Dendritic cell treated with granulocyte-macrophage colony-stimulating factor and Interleukin-4, amounts not matched to agents 40 ng/mL and 50 ng/mL, for 4 days (primary cell): Measurements from ENCODE around the gene TSPAN6.

Experiments used
- H3K27ac Mint-ChIP-seq: one replicate; pipeline ENCODE4 v1.8.0; 2022; ENCODE audit warnings: mild to moderate bottlenecking, mixed read lengths
- H3K27me3 Mint-ChIP-seq: one replicate; pipeline ENCODE4 v1.8.0; 2022; ENCODE audit warnings: mild to moderate bottlenecking, mixed read lengths
- H3K36me3 Mint-ChIP-seq: one replicate; pipeline ENCODE4 v1.8.0; 2022; ENCODE audit warnings: low read depth, mixed read lengths
- H3K4me1 Mint-ChIP-seq: one replicate; pipeline ENCODE4 v1.8.0; 2022; ENCODE audit warnings: low read depth, mixed read lengths
- H3K4me3 Mint-ChIP-seq: one replicate; pipeline ENCODE4 v1.8.0; 2022; ENCODE audit warnings: mild to moderate bottlenecking, moderate library complexity, mixed read lengths
- H3K9me3 Mint-ChIP-seq: one replicate; pipeline ENCODE4 v1.8.0; 2022; ENCODE audit warnings: mixed read lengths
- intact Hi-C: fragments of 100-400 bp; cut with micrococcal nuclease; formaldehyde crosslinking; loops from one replicate; pipeline ENCODE4 v1.15.0; 2022

Gene TSPAN6

GRCh38 chrX:100635989-100636320, 651 bp downstream of the TSPAN6 start:
- H3K36me3 Mint-ChIP-seq, result no peaks in the 10 kb centered on the region
- H3K4me3 Mint-ChIP-seq, result no peak overlapping the region
- no peaks in the 10 kb centered on the region for H3K9me3 Mint-ChIP-seq
- H3K4me1 Mint-ChIP-seq, result peaks cover 5% of the 10 kb centered on the region
- H3K27me3 Mint-ChIP-seq, result peaks cover 56% of the 10 kb centered on the region
- no peak overlapping the region for H3K27ac Mint-ChIP-seq
- intact Hi-C loops, result loop anchor here (2.0 kb wide), 1 partner anchor 123 kb away; no protein-coding TSS in a partner anchor

- no peaks in the 10 kb centered on the region for H3K36me3 Mint-ChIP-seq
- peaks cover 56% of the 10 kb centered on the region for H3K27me3 Mint-ChIP-seq
- intact Hi-C loops, result no loop called here
- H3K27ac Mint-ChIP-seq, result no peak overlapping the region
- no peaks in the 10 kb centered on the region for H3K9me3 Mint-ChIP-seq
- peaks cover 5% of the 10 kb centered on the region for H3K4me1 Mint-ChIP-seq
- no peak overlapping the region for H3K4me3 Mint-ChIP-seq
These were observed 1.6 kb downstream of the TSPAN6 start for GRCh38 chrX:100635040-100635439.

- H3K4me1 Mint-ChIP-seq, result peaks cover 6% of the 10 kb centered on the region
- no peaks in the 10 kb centered on the region for H3K9me3 Mint-ChIP-seq
- H3K4me3 Mint-ChIP-seq, result no peak overlapping the region
- intact Hi-C loops, result no loop called here
- H3K36me3 Mint-ChIP-seq, result no peaks in the 10 kb centered on the region
- H3K27me3 Mint-ChIP-seq, result peaks cover 37% of the 10 kb centered on the region
- H3K27ac Mint-ChIP-seq, result no peak overlapping the region
These were observed 10.6 kb downstream of the TSPAN6 start for GRCh38 chrX:100625985-100626491.

- intact Hi-C loops, result no loop called here
- Mint-ChIP-seq H3K4me1 (peaks cover 6% of the 10 kb centered on the region), H3K27ac (no peak overlapping the region), H3K36me3 (no peaks in the 10 kb centered on the region), H3K4me3 (no peak overlapping the region), H3K9me3 (no peaks in the 10 kb centered on the region), H3K27me3 (peaks cover 39% of the 10 kb centered on the region)
These were observed 13.6 kb downstream of the TSPAN6 start for GRCh38 chrX:100623001-100623400.

GRCh38 chrX:100615005-100615404, 21.6 kb downstream of the TSPAN6 start:
- Mint-ChIP-seq H3K4me3 (no peak overlapping the region), H3K4me1 (no peaks in the 10 kb centered on the region), H3K9me3 (no peaks in the 10 kb centered on the region), H3K27ac (no peak overlapping the region), H3K27me3 (peaks cover 62% of the 10 kb centered on the region), H3K36me3 (no peaks in the 10 kb centered on the region)
- intact Hi-C loops, result no loop called here

- intact Hi-C loops, result no loop called here
- Mint-ChIP-seq H3K4me3 (no peak overlapping the region), H3K4me1 (no peaks in the 10 kb centered on the region), H3K27me3 (peaks cover 62% of the 10 kb centered on the region), H3K27ac (no peak overlapping the region), H3K36me3 (no peaks in the 10 kb centered on the region), H3K9me3 (no peaks in the 10 kb centered on the region)
These were observed 24.7 kb downstream of the TSPAN6 start for GRCh38 chrX:100611951-100612350.

GRCh38 chrX:100609591-100609990, 27.0 kb downstream of the TSPAN6 start:
- Mint-ChIP-seq H3K36me3 (no peaks in the 10 kb centered on the region), H3K4me3 (no peak overlapping the region), H3K27me3 (peaks cover 57% of the 10 kb centered on the region), H3K4me1 (no peaks in the 10 kb centered on the region), H3K9me3 (no peaks in the 10 kb centered on the region), H3K27ac (no peak overlapping the region)
- intact Hi-C loops, result no loop called here

- Mint-ChIP-seq H3K27me3 (peaks cover 52% of the 10 kb centered on the region), H3K4me3 (no peak overlapping the region), H3K27ac (no peak overlapping the region), H3K4me1 (no peaks in the 10 kb centered on the region), H3K36me3 (no peaks in the 10 kb centered on the region), H3K9me3 (no peaks in the 10 kb centered on the region)
- intact Hi-C loops, result no loop called here
These were observed 29.9 kb downstream of the TSPAN6 start for GRCh38 chrX:100606753-100607152.

- H3K4me3 Mint-ChIP-seq, result no peak overlapping the region
- no peaks in the 10 kb centered on the region for H3K36me3 Mint-ChIP-seq
- H3K4me1 Mint-ChIP-seq, result no peaks in the 10 kb centered on the region
- no peaks in the 10 kb centered on the region for H3K9me3 Mint-ChIP-seq
- H3K27ac Mint-ChIP-seq, result no peak overlapping the region
- H3K27me3 Mint-ChIP-seq, result peaks cover 36% of the 10 kb centered on the region
- intact Hi-C loops, result no loop called here
These were observed 35.8 kb downstream of the TSPAN6 start for GRCh38 chrX:100600758-100601157.

- Mint-ChIP-seq H3K27me3 (peaks cover 39% of the 10 kb centered on the region), H3K36me3 (no peaks in the 10 kb centered on the region), H3K4me3 (no peak overlapping the region), H3K4me1 (no peaks in the 10 kb centered on the region), H3K9me3 (no peaks in the 10 kb centered on the region), H3K27ac (no peak overlapping the region)
- intact Hi-C loops, result no loop called here
These were observed 36.3 kb downstream of the TSPAN6 start for GRCh38 chrX:100600340-100600739.

- no peaks in the 10 kb centered on the region for H3K9me3 Mint-ChIP-seq
- H3K4me3 Mint-ChIP-seq, result no peak overlapping the region
- intact Hi-C loops, result no loop called here
- H3K4me1 Mint-ChIP-seq, result no peaks in the 10 kb centered on the region
- no peak overlapping the region for H3K27ac Mint-ChIP-seq
- H3K36me3 Mint-ChIP-seq, result no peaks in the 10 kb centered on the region
- H3K27me3 Mint-ChIP-seq, result peaks cover 35% of the 10 kb centered on the region
These were observed 37.1 kb downstream of the TSPAN6 start for GRCh38 chrX:100599456-100599855.

GRCh38 chrX:100596601-100597000, 40.0 kb downstream of the TSPAN6 start:
- Mint-ChIP-seq H3K36me3 (no peaks in the 10 kb centered on the region), H3K4me1 (no peaks in the 10 kb centered on the region), H3K4me3 (no peak overlapping the region), H3K27me3 (peaks cover 26% of the 10 kb centered on the region), H3K9me3 (no peaks in the 10 kb centered on the region), H3K27ac (no peak overlapping the region)
- intact Hi-C loops, result no loop called here

- Mint-ChIP-seq H3K4me3 (no peak overlapping the region), H3K9me3 (no peaks in the 10 kb centered on the region), H3K27ac (no peak overlapping the region), H3K27me3 (peaks cover 25% of the 10 kb centered on the region), H3K36me3 (no peaks in the 10 kb centered on the region), H3K4me1 (no peaks in the 10 kb centered on the region)
- intact Hi-C loops, result no loop called here
These were observed 43.0 kb downstream of the TSPAN6 start for GRCh38 chrX:100593581-100593980.

- Mint-ChIP-seq H3K27ac (no peak overlapping the region), H3K4me1 (no peaks in the 10 kb centered on the region), H3K4me3 (no peak overlapping the region), H3K9me3 (no peaks in the 10 kb centered on the region), H3K27me3 (peaks cover 29% of the 10 kb centered on the region), H3K36me3 (no peaks in the 10 kb centered on the region)
- intact Hi-C loops, result no loop called here
These were observed 43.5 kb downstream of the TSPAN6 start for GRCh38 chrX:100593126-100593525.

- Mint-ChIP-seq H3K27me3 (peaks cover 33% of the 10 kb centered on the region), H3K9me3 (no peaks in the 10 kb centered on the region), H3K4me3 (no peak overlapping the region), H3K4me1 (no peaks in the 10 kb centered on the region), H3K36me3 (no peaks in the 10 kb centered on the region), H3K27ac (no peak overlapping the region)
- intact Hi-C loops, result no loop called here
These were observed 45.2 kb downstream of the TSPAN6 start for GRCh38 chrX:100591256-100592051.
